ENCODE measurements around the gene MFAP3L. TPM values are rescaled to one million over a fixed set of nuclear protein-coding genes. Genes with fewer than 3 reads are reported as not detected.
A peak's percentile ranks its signal among the peaks of the same experiment; 100 is the strongest.

Gene MFAP3L
- 10 to 100 TPM in 1 of 3 donors, 1 to 10 TPM in 2; 2.5 to 10.8 (median 3.6) TPM for total RNA-seq
- long read RNA-seq, donor 1, partial matches to known transcripts: 0 of 4 reads
- long read RNA-seq, donor 1, other reads (novel, unspliced or antisense): 4 of 4 reads
- long read RNA-seq, donor 2: 0 reads

DNA sequence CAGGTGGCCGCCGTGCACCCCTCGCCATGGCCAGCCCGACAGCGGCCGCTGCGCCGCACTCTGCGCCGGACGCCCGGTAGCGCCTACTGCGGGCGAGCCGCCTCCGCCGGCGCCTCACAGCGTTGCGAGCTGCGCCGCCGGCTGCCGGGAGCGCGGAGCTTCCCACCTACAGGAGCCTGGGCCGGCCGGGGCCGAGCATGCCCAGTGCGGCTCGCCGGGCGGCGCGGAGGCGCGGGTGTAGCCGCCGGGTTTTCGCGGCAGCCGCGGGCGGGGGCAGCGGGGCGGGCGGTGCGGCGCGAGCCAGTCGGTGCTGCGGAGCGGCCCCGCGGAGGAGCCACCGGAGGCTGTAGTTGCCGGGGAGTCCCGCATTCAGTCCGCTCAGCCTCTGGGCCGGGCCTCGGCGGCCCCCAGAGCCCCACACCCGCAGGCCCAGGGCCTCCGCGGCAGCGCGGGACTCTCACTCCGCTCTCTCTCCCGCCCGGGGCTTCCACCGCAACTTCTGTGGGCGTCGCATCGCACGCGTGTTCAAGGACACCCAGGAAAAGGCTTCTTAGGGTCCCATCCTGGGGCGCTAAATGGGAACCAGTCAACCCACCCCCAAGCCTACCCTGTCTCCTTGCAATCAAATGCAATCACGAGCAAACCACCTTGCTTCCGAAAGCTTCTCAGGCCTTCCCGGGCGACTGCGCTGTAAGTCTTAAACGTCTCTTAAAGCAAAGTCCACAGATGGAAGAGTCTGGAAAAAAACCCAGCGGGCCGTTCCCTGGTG is at the start of gene MFAP3L:
MFAP3L (minus strand) TSS at position 143 of the 769 bp plus-strand sequence. CDS start 20,518 bp downstream, outside the sequence.
- H3K36me3 ChIP-seq (ENCODE audit: low read depth): no peaks in the 10 kb centered on the region
- no peaks in the 10 kb centered on the region for H3K9me3 ChIP-seq
- H3K4me3 ChIP-seq: peak within 1 kb of the TSS; percentile 77
- intact Hi-C loops (cut with DNase I, micrococcal nuclease): no loop called here
- TF ChIP-seq, protein P1, sequence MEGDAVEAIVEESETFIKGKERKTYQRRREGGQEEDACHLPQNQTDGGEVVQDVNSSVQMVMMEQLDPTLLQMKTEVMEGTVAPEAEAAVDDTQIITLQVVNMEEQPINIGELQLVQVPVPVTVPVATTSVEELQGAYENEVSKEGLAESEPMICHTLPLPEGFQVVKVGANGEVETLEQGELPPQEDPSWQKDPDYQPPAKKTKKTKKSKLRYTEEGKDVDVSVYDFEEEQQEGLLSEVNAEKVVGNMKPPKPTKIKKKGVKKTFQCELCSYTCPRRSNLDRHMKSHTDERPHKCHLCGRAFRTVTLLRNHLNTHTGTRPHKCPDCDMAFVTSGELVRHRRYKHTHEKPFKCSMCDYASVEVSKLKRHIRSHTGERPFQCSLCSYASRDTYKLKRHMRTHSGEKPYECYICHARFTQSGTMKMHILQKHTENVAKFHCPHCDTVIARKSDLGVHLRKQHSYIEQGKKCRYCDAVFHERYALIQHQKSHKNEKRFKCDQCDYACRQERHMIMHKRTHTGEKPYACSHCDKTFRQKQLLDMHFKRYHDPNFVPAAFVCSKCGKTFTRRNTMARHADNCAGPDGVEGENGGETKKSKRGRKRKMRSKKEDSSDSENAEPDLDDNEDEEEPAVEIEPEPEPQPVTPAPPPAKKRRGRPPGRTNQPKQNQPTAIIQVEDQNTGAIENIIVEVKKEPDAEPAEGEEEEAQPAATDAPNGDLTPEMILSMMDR (IDR thresholded peaks at IDR 0.05): no peak
- DNase-seq (peak; percentile 88 to 94 (median 90)), ATAC-seq (peak; percentile 95)
- H3K4me1 ChIP-seq (ENCODE audit: low read depth): peaks cover 13% of the 10 kb centered on the region

DNA sequence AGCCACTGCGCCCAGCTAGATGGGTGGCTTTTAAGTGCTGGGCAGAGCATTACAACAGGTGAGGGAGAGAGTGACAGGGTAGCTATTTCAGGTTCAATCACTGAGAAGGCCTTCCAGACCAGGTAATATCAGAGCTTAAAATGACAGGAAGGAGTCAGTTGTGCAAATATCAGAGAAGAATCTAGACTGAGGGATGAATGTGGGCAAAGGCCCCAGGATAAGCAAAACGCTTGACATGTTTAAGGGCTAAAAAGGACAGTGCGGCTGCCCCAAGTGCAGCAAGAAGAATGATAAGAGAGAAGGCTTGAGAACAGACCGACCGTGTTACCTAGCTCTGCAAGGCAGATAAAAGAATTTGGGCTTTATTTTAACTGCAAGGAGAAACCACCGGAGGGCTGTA is 45.0 kb upstream of the MFAP3L start:
- DNase-seq (no peak), ATAC-seq (no peak)
- intact Hi-C loops (cut with DNase I, micrococcal nuclease): no loop called here
- H3K4me3 ChIP-seq: no peak overlapping the region
- no peaks in the 10 kb centered on the region for H3K4me1 ChIP-seq (ENCODE audit: low read depth)
- H3K36me3 ChIP-seq (ENCODE audit: low read depth): no peaks in the 10 kb centered on the region
- TF ChIP-seq, protein P1 (IDR thresholded peaks at IDR 0.05): no peak
- H3K9me3 ChIP-seq: no peaks in the 10 kb centered on the region

DNA sequence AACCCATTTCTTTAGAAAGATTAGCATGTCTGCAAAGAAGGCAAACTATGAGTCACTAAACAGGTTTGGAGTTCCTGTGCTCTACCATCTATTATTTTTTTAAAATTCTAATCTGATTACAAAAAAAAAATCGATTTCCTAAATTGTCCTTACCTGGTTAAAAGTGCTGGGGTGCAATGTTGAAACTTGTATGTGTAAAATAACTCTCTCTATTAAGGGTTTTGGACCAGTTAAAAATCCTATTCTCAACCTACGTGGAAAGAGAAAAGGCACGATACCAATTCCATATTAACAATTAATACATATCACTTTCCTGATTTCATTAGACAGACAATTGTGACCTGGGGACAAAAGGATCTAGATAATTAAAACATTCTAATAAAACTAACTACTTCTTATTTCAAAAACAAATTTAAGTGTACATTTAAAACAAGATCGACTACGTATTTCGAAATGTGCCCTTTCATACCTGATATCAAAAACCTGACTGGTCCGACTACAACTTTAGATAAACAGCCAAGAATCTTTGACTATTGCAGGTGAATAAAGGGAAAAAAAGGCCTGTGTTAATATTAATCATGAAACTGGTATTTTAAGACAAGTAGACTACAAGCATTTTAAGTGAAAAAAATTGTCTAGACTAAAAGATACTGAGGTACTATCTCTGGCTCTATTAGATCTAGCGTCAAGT is 42.4 kb upstream of the MFAP3L start:
- TF ChIP-seq, protein P1 (IDR thresholded peaks at IDR 0.05): no peak
- DNase-seq (no peak), ATAC-seq (no peak)
- H3K4me1 ChIP-seq (ENCODE audit: low read depth): no peaks in the 10 kb centered on the region
- H3K36me3 ChIP-seq (ENCODE audit: low read depth): no peaks in the 10 kb centered on the region
- intact Hi-C loops (cut with DNase I, micrococcal nuclease): no loop called here
- H3K4me3 ChIP-seq: no peak overlapping the region
- no peaks in the 10 kb centered on the region for H3K9me3 ChIP-seq

DNA sequence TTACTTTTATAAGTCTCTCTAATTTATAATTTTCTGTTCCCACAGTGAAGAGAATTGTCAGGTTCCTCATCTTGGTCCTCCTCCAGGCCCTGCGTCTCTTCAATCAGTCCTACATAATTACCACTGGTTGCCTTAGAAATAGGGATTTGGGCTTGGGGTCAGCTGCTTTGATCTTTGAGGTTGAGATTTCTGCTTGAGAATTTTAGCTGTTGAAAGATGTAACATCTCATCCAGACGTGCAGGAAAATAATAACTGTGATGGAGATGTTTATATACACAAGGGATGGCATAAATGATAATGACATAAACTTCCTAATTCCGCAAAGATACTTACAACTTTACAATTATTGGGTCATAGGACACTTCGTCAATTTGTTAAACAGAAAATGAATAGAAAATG is 33.2 kb upstream of the MFAP3L start:
- intact Hi-C loops (cut with DNase I, micrococcal nuclease): no loop called here
- Histone ChIP-seq H3K4me3 (no peak overlapping the region), H3K4me1 (ENCODE audit: low read depth) (no peaks in the 10 kb centered on the region), H3K9me3 (no peaks in the 10 kb centered on the region), H3K36me3 (ENCODE audit: low read depth) (no peaks in the 10 kb centered on the region)
- ATAC-seq: no peak
- TF ChIP-seq, protein P1 (IDR thresholded peaks at IDR 0.05): no peak
- DNase-seq: no peak

DNA sequence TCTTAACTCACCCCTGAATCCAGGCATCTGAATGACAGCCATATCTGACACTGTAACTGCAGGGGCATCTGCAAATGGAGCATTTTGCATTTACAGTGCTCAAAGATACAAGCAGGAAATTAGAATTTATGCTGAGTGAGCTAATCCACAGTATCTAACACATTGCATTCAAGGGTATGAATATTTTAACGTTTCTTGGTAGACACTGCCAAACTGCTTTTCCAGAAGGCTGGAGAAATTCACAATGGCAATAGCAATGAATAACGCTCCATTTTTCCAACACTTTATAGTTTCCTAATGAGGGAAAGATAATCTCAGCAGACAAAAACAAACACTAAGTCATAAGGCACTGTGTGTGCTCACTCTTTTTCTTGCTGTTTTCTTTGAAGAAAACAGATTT is 32.6 kb upstream of the MFAP3L start:
- no peak for ATAC-seq
- TF ChIP-seq, protein P1 (IDR thresholded peaks at IDR 0.05): no peak
- H3K4me3 ChIP-seq: no peak overlapping the region
- H3K9me3 ChIP-seq: no peaks in the 10 kb centered on the region
- DNase-seq: no peak
- intact Hi-C loops (cut with DNase I, micrococcal nuclease): no loop called here
- H3K36me3 ChIP-seq (ENCODE audit: low read depth): no peaks in the 10 kb centered on the region
- no peaks in the 10 kb centered on the region for H3K4me1 ChIP-seq (ENCODE audit: low read depth)

All from mucosa of descending colon (tissue), 3 donors.